PFSK-1 (cell line): ENCODE measurements around the gene POLL.

Experiments
- POLR2AphosphoS5 ChIP-seq: IDR thresholded peaks from 2 replicates; pipeline ENCODE4 v1.6.1; 2012; ENCODE audit warnings: low read depth, mild to moderate bottlenecking, control low read depth, low read length, moderate library complexity
- REST ChIP-seq, 2 experiments: IDR thresholded peaks; 2 replicates each; pipeline versions ENCODE4 v1.6.1 to v1.8.0; 2011 to 2012; ENCODE audit warnings: low read depth in 2 of 2, low read length in 2 of 2, control low read depth in 1 of 2, inconsistent platforms in 1 of 2, mild to moderate bottlenecking in 1 of 2, moderate library complexity in 1 of 2; ENCODE audit not compliant: insufficient read depth in 1 of 2
- SIN3A ChIP-seq: IDR thresholded peaks from 2 replicates; pipeline ENCODE4 v1.6.1; 2012; ENCODE audit warnings: mild to moderate bottlenecking, low read length, moderate library complexity, borderline replicate concordance; ENCODE audit not compliant: insufficient read depth
- TAF1 ChIP-seq: IDR thresholded peaks from 2 replicates; pipeline ENCODE4 v1.6.1; 2012; ENCODE audit warnings: low read length, control low read depth, borderline replicate concordance; ENCODE audit not compliant: insufficient read depth

GRCh38 chr10:101529725-101530553 is 58.1 kb downstream of the POLL start:
- no peak for TF ChIP-seq REST (IDR thresholded peaks at IDR 0.05; ENCODE audit: insufficient read depth in 1 of 2, low read depth in 2 of 2, low read length in 2 of 2)
- no peak for TF ChIP-seq SIN3A
- TF ChIP-seq POLR2AphosphoS5, result no peak
- no peak for TF ChIP-seq TAF1
